Measurements from ENCODE around the gene TMEM131L. TPM values are rescaled to one million over a fixed set of nuclear protein-coding genes. Genes with fewer than 3 reads are reported as not detected.
"Not testable (repeated sequence)": the region's sequence is repeated elsewhere in the genome, so short reads cannot be mapped to it uniquely, and the experiment has no call there.

TMEM131L gene
- total RNA-seq, 3 donors from 2014 or later (not counting 1 experiment from before 2014, with no cell fraction given): 67.8 to 105 (median 71.1) TPM

- Mint-ChIP-seq H3K36me3 (no peaks in the 10 kb centered on the region), H3K4me3 (peak overlapping the region; percentile 49), H3K27ac (peak overlapping the region; percentile 24 to 89), H3K4me1 (peaks cover 79 to 82% of the 10 kb centered on the region in 2 donors), H3K9me3 (no peaks in the 10 kb centered on the region), H3K27me3 (ENCODE audit: low read depth in 2 of 2) (no peaks in the 10 kb centered on the region)
- no CpG with 5 or more reads among the region's 1 CpG for WGBS (ENCODE audit: insufficient coverage)
- intact Hi-C loops (cut with micrococcal nuclease): no loop called here
- Histone ChIP-seq H3K27me3 (ENCODE audit: control insufficient read depth, insufficient read depth, low read length) (no peaks in the 10 kb centered on the region), H3K9me3 (ENCODE audit: control insufficient read depth, insufficient read depth, low read length) (no peaks in the 10 kb centered on the region), H3K36me3 (ENCODE audit: control insufficient read depth, insufficient read depth, low read length) (peaks cover 9% of the 10 kb centered on the region), H3K27ac (ENCODE audit: low read length) (no peak overlapping the region), H3K4me1 (ENCODE audit: control insufficient read depth, insufficient read depth, low read length) (peaks cover 39% of the 10 kb centered on the region), H3K4me3 (ENCODE audit: low read length) (no peak overlapping the region)
- ATAC-seq: no peak
- TF ChIP-seq, protein P1, sequence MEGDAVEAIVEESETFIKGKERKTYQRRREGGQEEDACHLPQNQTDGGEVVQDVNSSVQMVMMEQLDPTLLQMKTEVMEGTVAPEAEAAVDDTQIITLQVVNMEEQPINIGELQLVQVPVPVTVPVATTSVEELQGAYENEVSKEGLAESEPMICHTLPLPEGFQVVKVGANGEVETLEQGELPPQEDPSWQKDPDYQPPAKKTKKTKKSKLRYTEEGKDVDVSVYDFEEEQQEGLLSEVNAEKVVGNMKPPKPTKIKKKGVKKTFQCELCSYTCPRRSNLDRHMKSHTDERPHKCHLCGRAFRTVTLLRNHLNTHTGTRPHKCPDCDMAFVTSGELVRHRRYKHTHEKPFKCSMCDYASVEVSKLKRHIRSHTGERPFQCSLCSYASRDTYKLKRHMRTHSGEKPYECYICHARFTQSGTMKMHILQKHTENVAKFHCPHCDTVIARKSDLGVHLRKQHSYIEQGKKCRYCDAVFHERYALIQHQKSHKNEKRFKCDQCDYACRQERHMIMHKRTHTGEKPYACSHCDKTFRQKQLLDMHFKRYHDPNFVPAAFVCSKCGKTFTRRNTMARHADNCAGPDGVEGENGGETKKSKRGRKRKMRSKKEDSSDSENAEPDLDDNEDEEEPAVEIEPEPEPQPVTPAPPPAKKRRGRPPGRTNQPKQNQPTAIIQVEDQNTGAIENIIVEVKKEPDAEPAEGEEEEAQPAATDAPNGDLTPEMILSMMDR (IDR thresholded peaks at IDR 0.05): no peak
- no peak for DNase-seq
These were observed 36.4 kb downstream of the TMEM131L start for GRCh38 chr4:153502584-153502983.

DNA sequence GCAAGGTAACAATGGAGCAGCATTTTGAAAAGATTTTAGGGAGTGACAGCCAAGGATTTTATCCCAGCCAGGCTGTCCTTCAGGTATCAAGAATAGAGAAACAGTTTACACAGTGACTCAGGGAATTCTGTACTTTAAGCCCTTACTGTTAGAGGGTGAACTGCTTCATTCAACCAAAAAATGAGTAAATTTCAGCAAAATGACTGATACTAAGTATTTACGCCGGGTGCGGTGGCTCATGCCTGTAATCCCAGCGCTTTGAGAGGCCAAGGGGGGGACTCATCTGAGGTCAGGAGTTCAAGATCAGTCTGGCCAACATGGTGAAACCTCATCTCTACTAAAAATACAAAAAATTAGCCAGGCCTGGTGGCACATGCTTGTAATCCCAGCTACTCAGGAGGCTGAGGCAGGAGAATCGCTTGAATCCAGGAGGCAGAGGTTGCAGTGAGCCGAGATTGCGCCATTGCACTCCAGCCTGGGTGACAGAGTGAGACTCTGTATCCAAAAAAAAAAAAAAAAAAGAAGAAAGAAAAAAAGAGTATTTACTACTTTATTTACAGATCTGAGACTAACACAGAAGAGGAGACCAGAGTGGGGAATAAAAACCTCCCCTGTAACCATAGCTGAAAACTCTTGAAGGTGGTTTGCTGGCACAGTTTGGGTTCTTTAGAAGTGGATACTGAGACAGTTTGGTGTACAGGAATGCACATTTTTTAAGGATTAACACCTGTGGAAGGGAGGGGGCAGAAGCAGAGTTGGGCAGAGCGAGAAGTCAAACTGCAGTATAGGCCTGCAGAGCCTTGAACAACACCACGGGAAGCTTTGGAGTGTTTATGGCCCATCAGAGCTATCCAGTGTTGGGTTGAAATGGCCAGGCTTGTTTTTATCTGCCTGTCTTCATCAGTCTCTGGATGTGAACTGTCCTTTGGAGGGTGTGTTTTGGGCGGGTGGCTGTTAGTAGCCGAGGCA lies 40.5 kb downstream of the TMEM131L start:
- Histone ChIP-seq H3K27me3 (ENCODE audit: control insufficient read depth, insufficient read depth, low read length) (no peaks in the 10 kb centered on the region), H3K27ac (ENCODE audit: low read length) (no peak overlapping the region), H3K4me1 (ENCODE audit: control insufficient read depth, insufficient read depth, low read length) (peaks cover 14% of the 10 kb centered on the region), H3K4me3 (ENCODE audit: low read length) (no peak overlapping the region), H3K36me3 (ENCODE audit: control insufficient read depth, insufficient read depth, low read length) (peaks cover 21% of the 10 kb centered on the region), H3K9me3 (ENCODE audit: control insufficient read depth, insufficient read depth, low read length) (no peaks in the 10 kb centered on the region)
- Mint-ChIP-seq H3K9me3 (no peaks in the 10 kb centered on the region), H3K4me3 (no peak overlapping the region), H3K36me3 (no peaks in the 10 kb centered on the region), H3K4me1 (peaks cover 66 to 72% of the 10 kb centered on the region in 2 donors), H3K27me3 (ENCODE audit: low read depth in 2 of 2) (no peaks in the 10 kb centered on the region), H3K27ac (peak overlapping the region; percentile 34 to 74)
- 94% methylated on average over 9 of the region's 11 CpGs for WGBS (ENCODE audit: insufficient coverage)
- ATAC-seq: no peak
- no peak for DNase-seq
- intact Hi-C loops (cut with micrococcal nuclease): no loop called here
- TF ChIP-seq, protein P1 (IDR thresholded peaks at IDR 0.05): no peak

- DNase-seq (no peak), ATAC-seq (no peak)
- Histone ChIP-seq H3K27ac (ENCODE audit: low read length) (no peak overlapping the region), H3K4me3 (ENCODE audit: low read length) (no peak overlapping the region), H3K27me3 (ENCODE audit: control insufficient read depth, insufficient read depth, low read length) (no peaks in the 10 kb centered on the region), H3K36me3 (ENCODE audit: control insufficient read depth, insufficient read depth, low read length) (peaks cover 21% of the 10 kb centered on the region), H3K4me1 (ENCODE audit: control insufficient read depth, insufficient read depth, low read length) (peaks cover 8% of the 10 kb centered on the region), H3K9me3 (ENCODE audit: control insufficient read depth, insufficient read depth, low read length) (no peaks in the 10 kb centered on the region)
- Mint-ChIP-seq H3K9me3 (no peaks in the 10 kb centered on the region), H3K27me3 (ENCODE audit: low read depth in 2 of 2) (no peaks in the 10 kb centered on the region), H3K4me3 (no peak overlapping the region), H3K36me3 (no peaks in the 10 kb centered on the region), H3K27ac (peak overlapping the region; percentile 34 to 74), H3K4me1 (peaks cover 71 to 75% of the 10 kb centered on the region in 2 donors)
- intact Hi-C loops (cut with micrococcal nuclease): no loop called here
- TF ChIP-seq, protein P1 (IDR thresholded peaks at IDR 0.05): no peak
- 92% methylated on average over 10 of the region's 10 CpGs for WGBS (ENCODE audit: insufficient coverage)
These were observed 41.3 kb downstream of the TMEM131L start for GRCh38 chr4:153507310-153508073.

GRCh38 chr4:153509212-153509611 lies 43.1 kb downstream of the TMEM131L start:
- H3K27ac Mint-ChIP-seq: peak overlapping the region in 1 of 2 donors; percentile 80
- H3K27me3 ChIP-seq (ENCODE audit: control insufficient read depth, insufficient read depth, low read length); ATAC-seq; H3K27me3 Mint-ChIP-seq (ENCODE audit: low read depth in 2 of 2); H3K9me3 ChIP-seq (ENCODE audit: control insufficient read depth, insufficient read depth, low read length); DNase-seq; H3K36me3 Mint-ChIP-seq; H3K9me3 Mint-ChIP-seq; H3K4me1 ChIP-seq (ENCODE audit: control insufficient read depth, insufficient read depth, low read length); H3K4me3 ChIP-seq (ENCODE audit: low read length); H3K4me3 Mint-ChIP-seq; H3K27ac ChIP-seq (ENCODE audit: low read length); intact Hi-C loops (cut with micrococcal nuclease): not testable (repeated sequence)
- peaks cover 21% of the 10 kb centered on the region for H3K36me3 ChIP-seq (ENCODE audit: control insufficient read depth, insufficient read depth, low read length)
- H3K4me1 Mint-ChIP-seq: peaks cover 76 to 80% of the 10 kb centered on the region in 2 donors
- WGBS (ENCODE audit: insufficient coverage): 100% methylated on average over 2 of the region's 2 CpGs
